ENCODE results near the gene NCOA7.

DNA sequence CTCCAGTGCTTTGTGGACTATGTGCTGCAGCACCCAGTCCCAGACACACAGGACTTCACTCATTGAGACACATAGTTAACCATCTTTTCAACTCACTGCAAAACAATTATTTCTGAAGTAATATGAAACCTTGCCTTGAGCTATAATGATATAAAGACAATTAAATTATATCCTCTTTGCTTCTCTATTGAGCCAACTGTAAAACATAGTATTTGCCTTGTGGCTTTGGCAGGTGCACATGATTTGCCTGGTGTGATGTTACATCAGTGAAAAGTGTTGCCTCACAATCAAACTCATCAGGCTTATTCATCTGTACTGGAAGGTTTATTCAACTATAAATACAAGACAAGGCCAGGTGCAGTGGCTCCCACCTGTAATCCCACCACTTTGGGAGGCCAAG is 80.6 kb downstream of the NCOA7 start:
- TF ChIP-seq POLR2A (IDR thresholded peaks at IDR 0.05): no peak
- TF ChIP-seq, protein P1, sequence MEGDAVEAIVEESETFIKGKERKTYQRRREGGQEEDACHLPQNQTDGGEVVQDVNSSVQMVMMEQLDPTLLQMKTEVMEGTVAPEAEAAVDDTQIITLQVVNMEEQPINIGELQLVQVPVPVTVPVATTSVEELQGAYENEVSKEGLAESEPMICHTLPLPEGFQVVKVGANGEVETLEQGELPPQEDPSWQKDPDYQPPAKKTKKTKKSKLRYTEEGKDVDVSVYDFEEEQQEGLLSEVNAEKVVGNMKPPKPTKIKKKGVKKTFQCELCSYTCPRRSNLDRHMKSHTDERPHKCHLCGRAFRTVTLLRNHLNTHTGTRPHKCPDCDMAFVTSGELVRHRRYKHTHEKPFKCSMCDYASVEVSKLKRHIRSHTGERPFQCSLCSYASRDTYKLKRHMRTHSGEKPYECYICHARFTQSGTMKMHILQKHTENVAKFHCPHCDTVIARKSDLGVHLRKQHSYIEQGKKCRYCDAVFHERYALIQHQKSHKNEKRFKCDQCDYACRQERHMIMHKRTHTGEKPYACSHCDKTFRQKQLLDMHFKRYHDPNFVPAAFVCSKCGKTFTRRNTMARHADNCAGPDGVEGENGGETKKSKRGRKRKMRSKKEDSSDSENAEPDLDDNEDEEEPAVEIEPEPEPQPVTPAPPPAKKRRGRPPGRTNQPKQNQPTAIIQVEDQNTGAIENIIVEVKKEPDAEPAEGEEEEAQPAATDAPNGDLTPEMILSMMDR (IDR thresholded peaks at IDR 0.05): no peak

All from testis (tissue), 2 donors.